ENCODE measurements around the gene HNRNPUL2. TPM values are rescaled to one million over a fixed set of nuclear protein-coding genes. Genes with fewer than 3 reads are reported as not detected.

HNRNPUL2 gene
- total and polyA plus RNA-seq, 2 donors (not counting 3 experiments of a cell fraction or from before 2014, with no cell fraction given), result 18.3 to 56.2 TPM

DNA sequence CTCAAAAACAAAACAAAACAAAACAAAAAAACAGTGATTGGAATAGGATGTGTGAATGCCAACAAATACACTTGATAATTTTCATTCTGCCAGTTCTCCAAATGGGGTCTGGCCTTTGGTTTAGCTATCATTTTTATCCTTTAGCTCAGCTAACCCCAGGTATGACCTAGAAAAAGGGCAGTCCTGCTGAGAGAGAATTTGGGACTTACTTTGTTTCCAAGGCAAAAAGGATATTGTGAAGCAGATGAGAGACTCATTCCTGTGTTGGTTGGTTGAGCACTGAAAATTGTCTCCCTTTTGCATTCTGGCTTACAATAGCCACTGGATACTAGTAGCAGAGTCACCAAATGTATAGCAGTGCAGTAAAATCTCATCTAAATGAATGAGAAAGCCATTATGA is 9.9 kb upstream of the HNRNPUL2 start:
- ChIA-PET POLR2A (no interaction called here), CTCF (no interaction called here)
- no peak for TF ChIP-seq EZH2 (IDR thresholded peaks at IDR 0.05; ENCODE audit: borderline replicate concordance, low read depth, low read length, severe bottlenecking)
- TF ChIP-seq POLR2AphosphoS5 (IDR thresholded peaks at IDR 0.05; ENCODE audit: insufficient read depth, low read depth, low read length), result no peak
- no peak for TF ChIP-seq FOS (IDR thresholded peaks at IDR 0.05; ENCODE audit: borderline replicate concordance, insufficient read depth, low read length)
- Histone ChIP-seq H2AFZ (ENCODE audit: low read depth, low read length) (no peak overlapping the region), H3K27ac (ENCODE audit: insufficient read depth, low read depth, low read length) (no peak overlapping the region), H3K4me1 (ENCODE audit: control insufficient read depth, extremely low read depth, insufficient read depth, low read length) (no peaks in the 10 kb centered on the region), H3K9me1 (replicated peaks; ENCODE audit: control insufficient read depth, extremely low read depth, insufficient read depth, low read length) (no peaks in the 10 kb centered on the region), H3K79me2 (ENCODE audit: control insufficient read depth, insufficient read depth, low read length) (peaks cover 9% of the 10 kb centered on the region), H3K4me3 (replicated peaks in 1 of 3; ENCODE audit: insufficient read depth in 1 of 3, low read depth in 1 of 3, low read length in 3 of 3) (no peak overlapping the region), H3K4me2 (ENCODE audit: insufficient read depth, low read length) (no peak overlapping the region), H3K9me3 (replicated peaks; ENCODE audit: control insufficient read depth, insufficient read depth, low read length) (no peaks in the 10 kb centered on the region), H3K9ac (replicated peaks; ENCODE audit: extremely low read depth, insufficient read depth, low read length) (no peak overlapping the region), H3K27me3 (ENCODE audit: control insufficient read depth in 2 of 2, insufficient read depth in 2 of 2, low read length in 2 of 2) (no peaks in the 10 kb centered on the region), H4K20me1 (replicated peaks; ENCODE audit: control insufficient read depth, extremely low read depth, insufficient read depth, low read length) (no peaks in the 10 kb centered on the region), H3K36me3 (ENCODE audit: control insufficient read depth in 2 of 2, extremely low read depth in 1 of 2, insufficient read depth in 2 of 2, low read length in 2 of 2) (peaks cover 10 to 13% of the 10 kb centered on the region in 2 experiments)
- FAIRE-seq, result no peak
- DNase-seq (ENCODE audit: low read depth, low spot score), result no peak
- dilution Hi-C loops (cut with MboI; ENCODE audit: extremely low pct_ligation_motif_present, low sequenced_read_pairs), result no loop called here
- BruUV-seq (replicated peaks), result no TSS peak
- intact Hi-C loops (cut with micrococcal nuclease), result no loop called here

- intact Hi-C loops (cut with micrococcal nuclease) (no loop called here), dilution Hi-C loops (cut with MboI; ENCODE audit: extremely low pct_ligation_motif_present, low sequenced_read_pairs) (no loop called here)
- TF ChIP-seq MAX (IDR thresholded peaks at IDR 0.05; ENCODE audit: insufficient read depth, insufficient read length) (no peak), EZH2 (IDR thresholded peaks at IDR 0.05; ENCODE audit: borderline replicate concordance, low read depth, low read length, severe bottlenecking) (no peak), MYC (IDR thresholded peaks at IDR 0.05; ENCODE audit: low read depth, low read length) (no peak), POLR2AphosphoS5 (IDR thresholded peaks at IDR 0.05; ENCODE audit: insufficient read depth, low read depth, low read length) (no peak), GATA2 (IDR thresholded peaks at IDR 0.05; ENCODE audit: insufficient read depth, insufficient read length, low read depth, low read length) (no peak), JUN (IDR thresholded peaks at IDR 0.05; ENCODE audit: borderline replicate concordance, insufficient read depth, insufficient read length, low read depth) (no peak), POLR2A (IDR thresholded peaks at IDR 0.05; ENCODE audit: low read depth, low read length) (no peak), FOS (IDR thresholded peaks at IDR 0.05; ENCODE audit: borderline replicate concordance, insufficient read depth, low read length) (no peak)
- TF ChIP-seq, protein P1, sequence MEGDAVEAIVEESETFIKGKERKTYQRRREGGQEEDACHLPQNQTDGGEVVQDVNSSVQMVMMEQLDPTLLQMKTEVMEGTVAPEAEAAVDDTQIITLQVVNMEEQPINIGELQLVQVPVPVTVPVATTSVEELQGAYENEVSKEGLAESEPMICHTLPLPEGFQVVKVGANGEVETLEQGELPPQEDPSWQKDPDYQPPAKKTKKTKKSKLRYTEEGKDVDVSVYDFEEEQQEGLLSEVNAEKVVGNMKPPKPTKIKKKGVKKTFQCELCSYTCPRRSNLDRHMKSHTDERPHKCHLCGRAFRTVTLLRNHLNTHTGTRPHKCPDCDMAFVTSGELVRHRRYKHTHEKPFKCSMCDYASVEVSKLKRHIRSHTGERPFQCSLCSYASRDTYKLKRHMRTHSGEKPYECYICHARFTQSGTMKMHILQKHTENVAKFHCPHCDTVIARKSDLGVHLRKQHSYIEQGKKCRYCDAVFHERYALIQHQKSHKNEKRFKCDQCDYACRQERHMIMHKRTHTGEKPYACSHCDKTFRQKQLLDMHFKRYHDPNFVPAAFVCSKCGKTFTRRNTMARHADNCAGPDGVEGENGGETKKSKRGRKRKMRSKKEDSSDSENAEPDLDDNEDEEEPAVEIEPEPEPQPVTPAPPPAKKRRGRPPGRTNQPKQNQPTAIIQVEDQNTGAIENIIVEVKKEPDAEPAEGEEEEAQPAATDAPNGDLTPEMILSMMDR (IDR thresholded peaks at IDR 0.05; ENCODE audit: extremely low read depth in 1 of 2, insufficient read depth in 1 of 2, low read depth in 1 of 2, low read length in 2 of 2), result no peak
- Histone ChIP-seq H3K9ac (replicated peaks; ENCODE audit: extremely low read depth, insufficient read depth, low read length) (no peak overlapping the region), H3K27me3 (ENCODE audit: control insufficient read depth in 2 of 2, insufficient read depth in 2 of 2, low read length in 2 of 2) (no peaks in the 10 kb centered on the region), H3K27ac (ENCODE audit: insufficient read depth, low read depth, low read length) (no peak overlapping the region), H3K4me1 (ENCODE audit: control insufficient read depth, extremely low read depth, insufficient read depth, low read length) (peaks cover 5% of the 10 kb centered on the region), H3K4me2 (ENCODE audit: insufficient read depth, low read length) (no peak overlapping the region), H3K9me3 (replicated peaks; ENCODE audit: control insufficient read depth, insufficient read depth, low read length) (no peaks in the 10 kb centered on the region), H3K79me2 (ENCODE audit: control insufficient read depth, insufficient read depth, low read length) (peaks cover 36% of the 10 kb centered on the region), H3K36me3 (ENCODE audit: control insufficient read depth in 2 of 2, extremely low read depth in 1 of 2, insufficient read depth in 2 of 2, low read length in 2 of 2) (peaks cover 8 to 9% of the 10 kb centered on the region in 2 experiments), H3K4me3 (replicated peaks in 1 of 3; ENCODE audit: insufficient read depth in 1 of 3, low read depth in 1 of 3, low read length in 3 of 3) (no peak overlapping the region), H2AFZ (ENCODE audit: low read depth, low read length) (no peak overlapping the region), H3K9me1 (replicated peaks; ENCODE audit: control insufficient read depth, extremely low read depth, insufficient read depth, low read length) (no peaks in the 10 kb centered on the region), H4K20me1 (replicated peaks; ENCODE audit: control insufficient read depth, extremely low read depth, insufficient read depth, low read length) (no peaks in the 10 kb centered on the region)
- ChIA-PET CTCF (interaction anchor here (1.1 kb wide), 1 partner anchor 28 kb away, joined by 3 read pairs; the partner anchor contains the start of gene POLR2G), POLR2A (interaction anchor here (0.7 kb wide), 1 partner anchor 10 kb away, joined by 4 read pairs; no protein-coding TSS in a partner anchor)
- DNase-seq (ENCODE audit: low read depth, low spot score) (peak; percentile 23), FAIRE-seq (no peak)
- no TSS peak for BruUV-seq (replicated peaks)
These were observed 5.6 kb upstream of the HNRNPUL2 start for GRCh38 chr11:62732830-62733229.
